HG02588 (cell line): ENCODE data around the gene CBLL1.

Source experiments
- ATAC-seq: cut with Tn5 transposase; IDR thresholded peaks from one replicate; pipeline ENCODE4 v1.9.1; 2021; ENCODE audit warnings: mild to moderate bottlenecking, moderate library complexity; ENCODE audit not compliant: unreplicated experiment

The CBLL1 gene

DNA sequence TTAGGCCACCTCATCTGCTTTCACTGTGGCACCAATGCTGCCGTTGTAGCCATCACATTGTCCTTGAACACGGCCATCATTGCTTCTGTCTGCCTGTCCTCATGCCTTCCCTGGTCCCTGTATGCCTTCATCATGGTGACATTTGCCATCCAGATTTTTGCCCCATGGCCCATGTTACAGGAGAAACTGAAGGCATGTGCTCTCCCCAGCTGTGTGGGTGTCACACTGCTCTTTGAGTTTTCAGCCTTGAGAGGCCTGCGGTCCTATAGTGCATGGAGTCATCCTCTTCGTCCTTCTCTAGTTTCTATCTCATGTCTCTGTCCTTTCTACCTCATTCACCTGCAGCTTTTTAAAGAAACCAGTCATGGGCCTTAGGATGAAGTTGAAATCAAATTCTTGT, 65.2 kb downstream of the CBLL1 start:
- no peak for ATAC-seq

DNA sequence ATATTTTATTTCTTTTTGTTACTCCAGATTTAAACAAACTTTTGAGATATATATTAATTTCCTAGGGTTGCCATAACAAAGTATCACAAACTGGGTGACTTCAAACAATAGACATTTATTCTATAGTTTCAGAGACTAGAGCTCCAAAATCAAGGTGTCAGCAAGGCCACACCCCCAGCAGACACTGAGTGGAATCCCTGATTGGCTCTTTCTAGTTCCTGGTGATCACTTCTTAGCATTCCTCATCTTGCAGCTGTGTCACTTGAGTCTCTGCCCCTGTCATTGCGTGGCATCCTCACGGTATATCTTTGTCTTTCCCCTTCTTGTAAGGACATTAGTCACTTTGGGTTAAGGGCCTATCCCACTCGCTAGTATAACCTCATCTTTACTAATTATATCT, 66.7 kb downstream of the CBLL1 start:
- no peak for ATAC-seq
